Measurements from ENCODE around the gene ZDHHC3.

Gene ZDHHC3

DNA sequence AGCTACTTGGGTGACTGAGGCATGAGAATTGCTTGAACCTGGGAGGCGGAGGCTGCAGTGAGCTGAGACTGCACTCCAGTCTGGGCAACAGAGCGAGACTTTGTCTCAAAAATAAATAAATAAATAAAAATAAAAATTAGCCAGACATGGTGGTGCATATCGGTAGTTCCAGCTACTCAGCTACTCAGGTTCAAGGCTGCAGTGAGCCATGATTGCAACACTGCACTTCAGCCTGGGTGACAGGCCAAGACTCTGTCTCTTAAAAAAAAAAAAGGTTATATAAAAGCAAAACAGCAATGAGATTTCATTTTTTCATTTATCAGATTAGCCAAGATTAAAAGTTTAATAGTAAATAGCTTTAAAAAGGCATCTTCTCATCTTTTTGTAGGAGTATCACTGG lies 98.6 kb downstream of the ZDHHC3 start:
- H2BK5ac ChIP-seq (ENCODE audit: low read length): no peak overlapping the region
- no peak overlapping the region for H3K18ac ChIP-seq (ENCODE audit: low read length)
- H3K9ac ChIP-seq (ENCODE audit: low read length): no peak overlapping the region
- no peak overlapping the region for H2AK5ac ChIP-seq (ENCODE audit: low read length)
- H3K4me1 ChIP-seq (ENCODE audit: control insufficient read depth, low read depth, low read length): no peaks in the 10 kb centered on the region
- no peak overlapping the region for H2BK120ac ChIP-seq (ENCODE audit: low read depth, low read length)
- H2BK15ac ChIP-seq (replicated peaks; ENCODE audit: low read depth): no peak overlapping the region
- H3K79me2 ChIP-seq (ENCODE audit: control insufficient read depth, insufficient read depth, low read length): no peaks in the 10 kb centered on the region
- no peaks in the 10 kb centered on the region for H3K36me3 ChIP-seq (ENCODE audit: control insufficient read depth, insufficient read depth, low read length)
- H3K4me2 ChIP-seq (ENCODE audit: low read length): no peak overlapping the region
- no peak overlapping the region for H4K8ac ChIP-seq (ENCODE audit: low read depth, low read length)
- H3K27me3 ChIP-seq (ENCODE audit: insufficient read depth, low read length, poor library complexity): no peaks in the 10 kb centered on the region
- H3K79me1 ChIP-seq (ENCODE audit: low read length): no peaks in the 10 kb centered on the region
- H3K27ac ChIP-seq (ENCODE audit: low read depth, low read length): no peak overlapping the region
- WGBS (ENCODE audit: extremely low coverage, insufficient coverage, low lambda C conversion rate): no CpG with 5 or more reads among the region's 3 CpGs
- H3K4ac ChIP-seq (ENCODE audit: low read depth, low read length): no peak overlapping the region
- H3K23ac ChIP-seq (ENCODE audit: low read length): no peak overlapping the region
- H4K5ac ChIP-seq (ENCODE audit: low read length): no peak overlapping the region
- DNase-seq: no peak
- H3K4me3 ChIP-seq (ENCODE audit: low read length): no peak overlapping the region
- H3K56ac ChIP-seq (ENCODE audit: low read length): no peak overlapping the region

DNA sequence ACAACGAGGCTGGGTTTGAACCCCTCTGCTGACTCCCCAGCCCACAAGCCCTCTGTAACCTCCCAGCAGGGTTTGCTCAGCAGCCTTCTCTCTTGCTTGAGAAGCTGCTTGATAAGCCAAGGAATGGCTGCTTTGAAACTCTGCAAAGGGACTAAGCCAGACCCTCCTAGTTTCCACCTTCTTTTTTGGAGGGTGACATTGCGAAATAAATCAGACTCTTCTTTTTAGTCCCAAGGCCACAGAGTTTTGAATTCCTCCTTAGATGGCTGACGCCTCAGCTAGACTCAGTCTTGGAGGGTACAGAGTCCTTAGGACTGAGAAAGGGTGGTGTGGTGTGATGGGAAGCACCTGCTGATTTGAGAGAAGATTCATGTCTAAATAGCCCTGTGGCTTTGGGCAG lies 100.4 kb downstream of the ZDHHC3 start:
- Histone ChIP-seq H3K9ac (ENCODE audit: low read length) (no peak overlapping the region), H4K5ac (ENCODE audit: low read length) (no peak overlapping the region), H3K4me3 (ENCODE audit: low read length) (no peak overlapping the region), H2BK120ac (ENCODE audit: low read depth, low read length) (no peak overlapping the region), H2BK15ac (replicated peaks; ENCODE audit: low read depth) (no peak overlapping the region), H2AK5ac (ENCODE audit: low read length) (no peak overlapping the region), H4K8ac (ENCODE audit: low read depth, low read length) (no peak overlapping the region), H3K4me1 (ENCODE audit: control insufficient read depth, low read depth, low read length) (no peaks in the 10 kb centered on the region), H3K56ac (ENCODE audit: low read length) (no peak overlapping the region), H2BK5ac (ENCODE audit: low read length) (no peak overlapping the region), H3K36me3 (ENCODE audit: control insufficient read depth, insufficient read depth, low read length) (no peaks in the 10 kb centered on the region), H3K27ac (ENCODE audit: low read depth, low read length) (no peak overlapping the region), H3K18ac (ENCODE audit: low read length) (no peak overlapping the region), H3K27me3 (ENCODE audit: insufficient read depth, low read length, poor library complexity) (no peaks in the 10 kb centered on the region), H3K79me2 (ENCODE audit: control insufficient read depth, insufficient read depth, low read length) (no peaks in the 10 kb centered on the region), H3K4me2 (ENCODE audit: low read length) (no peak overlapping the region), H3K79me1 (ENCODE audit: low read length) (no peaks in the 10 kb centered on the region), H3K23ac (ENCODE audit: low read length) (no peak overlapping the region), H3K4ac (ENCODE audit: low read depth, low read length) (no peak overlapping the region)
- WGBS (ENCODE audit: extremely low coverage, insufficient coverage, low lambda C conversion rate): no CpG with 5 or more reads among the region's 3 CpGs
- DNase-seq: no peak

All from mesendoderm (in vitro differentiated cells).